GM18505 (cell line): ENCODE data around the gene PTPN9.
"Not testable (repeated sequence)": the region's sequence is repeated elsewhere in the genome, so short reads cannot be mapped to it uniquely, and the experiment has no call there.

Source experiments
- ATAC-seq: cut with Tn5 transposase; IDR thresholded peaks from one replicate; pipeline ENCODE4 v1.9.1; 2021; ENCODE audit not compliant: unreplicated experiment
- POLR2A ChIP-seq: IDR thresholded peaks from 4 replicates; pipeline ENCODE4 v1.6.1; 2011; ENCODE audit warnings: borderline replicate concordance; ENCODE audit not compliant: insufficient read depth, insufficient read length; ENCODE audit errors: extremely low read depth

Gene PTPN9

DNA sequence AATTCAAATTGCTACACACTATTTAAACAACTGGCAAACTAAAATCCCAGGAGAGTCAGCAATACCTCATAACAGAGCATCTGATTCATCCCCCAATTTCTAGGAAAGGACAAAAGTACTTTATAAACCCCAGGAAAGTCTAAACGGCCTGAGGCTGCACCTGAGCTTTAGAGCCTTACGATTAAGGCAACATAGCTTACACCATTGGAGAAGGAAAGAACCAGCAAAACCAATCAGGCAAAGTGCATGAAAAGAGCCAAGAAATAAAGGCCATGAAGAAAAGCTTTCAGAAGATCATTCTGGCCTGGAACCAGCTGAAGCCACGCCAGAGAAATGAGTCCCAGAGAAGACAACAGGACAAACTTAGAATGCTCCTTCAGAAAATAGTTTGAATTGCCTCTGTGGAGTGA, 48.1 kb downstream of the PTPN9 start:
- TF ChIP-seq POLR2A = no peak
- ATAC-seq = no peak

DNA sequence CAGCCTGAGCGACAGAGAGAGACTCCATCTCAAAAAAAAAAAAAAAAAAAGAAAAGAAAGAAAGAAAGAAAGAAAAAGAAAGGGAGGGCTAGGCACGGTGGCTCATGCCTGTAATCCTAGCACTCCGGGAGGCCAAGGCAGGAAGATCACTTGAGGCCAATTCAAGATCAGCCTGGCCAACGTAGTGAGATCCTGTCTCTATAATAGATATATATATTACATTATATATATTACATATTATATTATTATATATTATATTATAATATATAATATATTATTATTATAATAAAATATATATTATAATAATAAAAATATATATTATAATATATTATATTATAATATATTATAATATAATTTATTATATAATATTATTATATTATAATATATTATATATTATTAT, 48.9 kb downstream of the PTPN9 start:
- TF ChIP-seq POLR2A = no peak
- ATAC-seq = no peak

- ATAC-seq = not testable (repeated sequence)
Observed at GRCh38 chr15:75525756-75526155, 53.4 kb downstream of the PTPN9 start.

- ATAC-seq = no peak
- TF ChIP-seq POLR2A = no peak
Observed at GRCh38 chr15:75523011-75523410, 56.1 kb downstream of the PTPN9 start.

DNA sequence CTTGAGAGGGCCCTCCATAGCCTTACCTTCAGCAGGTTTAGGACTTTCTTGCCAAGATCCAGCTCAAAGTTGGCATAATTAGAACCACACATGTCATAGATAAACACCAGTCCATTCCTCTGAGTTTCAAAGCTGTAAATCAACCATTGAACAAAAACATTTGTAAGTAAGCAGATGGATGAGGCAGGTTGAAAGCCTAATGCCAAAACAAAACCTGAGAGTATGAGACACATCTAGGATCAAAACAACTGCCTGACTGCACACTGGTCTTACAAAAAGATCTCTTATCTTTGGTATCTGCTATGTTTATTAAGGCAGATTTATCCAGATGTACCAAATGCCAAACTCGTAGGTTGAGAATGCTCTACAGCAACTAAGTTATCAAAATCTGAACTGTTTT, 61.9 kb downstream of the PTPN9 start:
- ATAC-seq = no peak
- TF ChIP-seq POLR2A = no peak

- ATAC-seq = no peak
- TF ChIP-seq POLR2A = no peak
Observed at GRCh38 chr15:75508840-75509532, 70.1 kb downstream of the PTPN9 start.

DNA sequence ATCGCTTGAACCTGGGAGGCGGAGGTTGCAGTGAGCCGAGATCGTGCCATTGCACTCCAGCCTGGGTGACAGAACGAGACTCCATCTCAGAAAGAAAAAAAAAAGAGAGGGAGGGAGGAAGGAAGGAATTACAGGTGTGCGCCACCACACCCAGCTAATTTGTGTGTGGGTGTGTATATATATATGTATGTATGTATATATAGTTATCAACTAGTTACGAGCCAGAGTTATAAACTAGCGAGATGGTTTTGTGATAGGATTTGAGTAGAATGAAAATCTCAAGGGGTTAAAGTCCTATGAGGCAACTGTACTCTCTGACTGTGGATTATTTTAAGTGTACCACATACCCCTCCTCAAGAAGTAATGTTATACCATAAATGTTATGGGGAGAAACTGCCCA, 76.8 kb downstream of the PTPN9 start:
- TF ChIP-seq POLR2A = no peak
- no peak for ATAC-seq

GRCh38 chr15:75493732-75494131, 85.4 kb downstream of the PTPN9 start:
- TF ChIP-seq POLR2A = no peak
- no peak for ATAC-seq

DNA sequence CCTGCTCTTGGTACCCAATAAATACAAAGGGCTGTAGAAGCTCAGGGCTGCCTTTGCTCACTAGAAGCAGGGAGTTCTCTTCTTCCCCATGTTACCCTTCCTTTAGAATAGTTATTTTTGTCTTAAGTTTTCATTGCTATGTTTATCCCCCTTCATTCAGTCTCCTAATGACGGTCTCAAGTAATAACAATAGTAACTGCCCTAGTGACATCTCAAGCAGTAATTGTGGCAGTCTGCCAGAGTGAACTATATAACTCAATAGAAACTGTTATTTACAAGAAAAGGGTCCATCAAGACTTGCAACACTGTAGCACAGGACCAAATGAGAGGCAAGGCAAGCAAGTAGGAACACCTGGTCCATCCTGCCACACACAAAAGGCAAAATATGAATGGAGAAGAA, 95.2 kb downstream of the PTPN9 start:
- TF ChIP-seq POLR2A = no peak
- ATAC-seq = no peak

GRCh38 chr15:75483556-75483955, 95.6 kb downstream of the PTPN9 start:
- ATAC-seq = not testable (repeated sequence)

- TF ChIP-seq POLR2A = no peak
- ATAC-seq = no peak
Observed at GRCh38 chr15:75483106-75483505, 96.0 kb downstream of the PTPN9 start.

- ATAC-seq = not testable (repeated sequence)
Observed at GRCh38 chr15:75480463-75480862, 98.7 kb downstream of the PTPN9 start.

DNA sequence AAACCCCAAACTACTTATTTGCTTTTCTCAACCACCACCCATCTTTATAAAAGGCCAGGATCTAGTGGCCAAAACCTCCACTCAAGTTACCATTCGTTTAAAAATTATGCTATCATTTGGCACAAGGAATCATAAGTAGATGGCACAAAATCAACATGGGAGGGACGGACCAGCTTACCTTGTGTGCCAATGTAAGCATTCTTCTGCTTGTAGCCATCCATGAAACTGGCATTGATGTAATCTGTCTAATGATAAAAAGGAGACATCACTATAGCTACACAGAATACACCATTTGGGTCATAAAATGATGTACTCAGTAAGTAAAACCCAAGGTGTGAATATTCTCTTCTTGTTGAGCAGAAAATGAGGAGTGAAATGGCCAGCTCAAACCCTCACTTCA, 99.4 kb downstream of the PTPN9 start:
- ATAC-seq = no peak
- no peak for TF ChIP-seq POLR2A

DNA sequence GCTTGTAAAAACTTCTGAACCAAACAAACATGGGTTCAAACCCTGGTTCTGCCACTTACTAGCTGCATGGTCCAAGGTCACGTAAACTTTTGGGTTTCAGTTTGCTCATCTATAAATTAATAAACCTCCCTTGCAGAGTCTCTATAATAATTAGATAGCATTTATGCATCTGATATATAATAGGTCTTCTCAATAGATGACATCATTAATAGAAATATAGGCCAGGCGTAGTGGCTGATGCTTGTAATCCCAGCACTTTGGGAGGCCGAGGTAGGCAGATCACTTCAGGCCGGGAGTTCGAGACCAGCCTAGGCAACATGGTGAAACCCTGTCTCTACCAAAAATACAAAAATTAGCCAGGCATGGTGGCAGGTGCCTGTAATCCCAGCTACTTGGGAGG, 102.0 kb downstream of the PTPN9 start:
- not testable (repeated sequence) for ATAC-seq

- no peak for TF ChIP-seq POLR2A
- no peak for ATAC-seq
Observed at GRCh38 chr15:75468913-75469598, 110.1 kb downstream of the PTPN9 start.
